ENCODE results near the gene DNAJC11.

GRCh38 chr1:6743189-6744101, 41.8 kb upstream of the DNAJC11 start:
- TF ChIP-seq PATZ1 (CRISPR knock-in tag; IDR thresholded peaks at IDR 0.05; ENCODE audit: borderline replicate concordance), result no peak
- TF ChIP-seq CSDC2 (CRISPR knock-in tag; IDR thresholded peaks at IDR 0.05), result no peak
- no peak for TF ChIP-seq SNAI2 (CRISPR knock-in tag; IDR thresholded peaks at IDR 0.05)
- no peak for TF ChIP-seq ARNTL (CRISPR knock-in tag; IDR thresholded peaks at IDR 0.05; ENCODE audit: borderline replicate concordance, low read depth)
